ENCODE results near the gene MRPL39. TPM values are rescaled to one million over a fixed set of nuclear protein-coding genes. Genes with fewer than 3 reads are reported as not detected.
A peak's percentile ranks its signal among the peaks of the same experiment; 100 is the strongest.

MRPL39 gene
- total and polyA plus RNA-seq, 2 donors (not counting 3 experiments of a cell fraction or from before 2014, with no cell fraction given), result 10.4 to 25.2 TPM

- CTCF ChIA-PET, result interaction anchor here (1.4 to 2.2 kb wide), 2 partner anchors 10 to 45 kb away, joined by 3 to 8 read pairs; no protein-coding TSS in a partner anchor
- Histone ChIP-seq H3K79me2 (ENCODE audit: control insufficient read depth, insufficient read depth, low read length) (peaks cover 59% of the 10 kb centered on the region), H3K27ac (ENCODE audit: insufficient read depth, low read depth, low read length) (peak overlapping the region; percentile 89)
Observed at GRCh38 chr21:25563361-25564116, 43.7 kb downstream of the MRPL39 start.

More at GRCh38 chr21:25563361-25564116, 43.7 kb downstream of the MRPL39 start:
- TF ChIP-seq EZH2 (IDR thresholded peaks at IDR 0.05; ENCODE audit: borderline replicate concordance, low read depth, low read length, severe bottlenecking) (no peak), MYC (IDR thresholded peaks at IDR 0.05; ENCODE audit: low read depth, low read length) (no peak), CTCF (IDR thresholded peaks at IDR 0.05; ENCODE audit: extremely low read depth in 1 of 2, insufficient read depth in 1 of 2, low read depth in 1 of 2, low read length in 2 of 2) (no peak), MAX (IDR thresholded peaks at IDR 0.05; ENCODE audit: insufficient read depth, insufficient read length) (no peak), GATA2 (IDR thresholded peaks at IDR 0.05; ENCODE audit: insufficient read depth, insufficient read length, low read depth, low read length) (no peak), POLR2AphosphoS5 (IDR thresholded peaks at IDR 0.05; ENCODE audit: insufficient read depth, low read depth, low read length) (no peak), JUN (IDR thresholded peaks at IDR 0.05; ENCODE audit: borderline replicate concordance, insufficient read depth, insufficient read length, low read depth) (no peak)
- BruUV-seq (replicated peaks), result no TSS peak
- dilution Hi-C loops (cut with MboI; ENCODE audit: extremely low pct_ligation_motif_present, low sequenced_read_pairs) (no loop called here), intact Hi-C loops (cut with micrococcal nuclease) (loop anchor here (2.0 to 5.0 kb wide), 3 partner anchors 43 to 211 kb away; partner anchors contain the start of gene MRPL39)
- H3K4me1 ChIP-seq (ENCODE audit: control insufficient read depth, extremely low read depth, insufficient read depth, low read length), result peaks cover 40% of the 10 kb centered on the region
- H3K36me3 ChIP-seq (ENCODE audit: control insufficient read depth in 2 of 2, extremely low read depth in 1 of 2, insufficient read depth in 2 of 2, low read length in 2 of 2), result peaks cover 2 to 4% of the 10 kb centered on the region in 2 experiments
- POLR2A ChIA-PET, result no interaction called here
- H3K9me3 ChIP-seq (replicated peaks; ENCODE audit: control insufficient read depth, insufficient read depth, low read length), result no peaks in the 10 kb centered on the region
- peak overlapping the region; percentile 11 to 97 (median 96) for H3K4me3 ChIP-seq (replicated peaks in 1 of 3; ENCODE audit: insufficient read depth in 1 of 3, low read depth in 1 of 3, low read length in 3 of 3)
- peak; percentile 47 for FAIRE-seq
- H2AFZ ChIP-seq (ENCODE audit: low read depth, low read length), result no peak overlapping the region
- peak overlapping the region; percentile 98 for H3K4me2 ChIP-seq (ENCODE audit: insufficient read depth, low read length)
- H4K20me1 ChIP-seq (replicated peaks; ENCODE audit: control insufficient read depth, extremely low read depth, insufficient read depth, low read length), result no peaks in the 10 kb centered on the region
- DNase-seq (ENCODE audit: low read depth, low spot score), result peak; percentile 49
- no peaks in the 10 kb centered on the region for H3K27me3 ChIP-seq (ENCODE audit: control insufficient read depth in 2 of 2, insufficient read depth in 2 of 2, low read length in 2 of 2)
- H3K9me1 ChIP-seq (replicated peaks; ENCODE audit: control insufficient read depth, extremely low read depth, insufficient read depth, low read length), result no peaks in the 10 kb centered on the region
- H3K9ac ChIP-seq (replicated peaks; ENCODE audit: extremely low read depth, insufficient read depth, low read length), result peak overlapping the region; percentile 91

Data from endothelial cell of umbilical vein (primary cell).